Measurements from ENCODE around the gene KRT83.

DNA sequence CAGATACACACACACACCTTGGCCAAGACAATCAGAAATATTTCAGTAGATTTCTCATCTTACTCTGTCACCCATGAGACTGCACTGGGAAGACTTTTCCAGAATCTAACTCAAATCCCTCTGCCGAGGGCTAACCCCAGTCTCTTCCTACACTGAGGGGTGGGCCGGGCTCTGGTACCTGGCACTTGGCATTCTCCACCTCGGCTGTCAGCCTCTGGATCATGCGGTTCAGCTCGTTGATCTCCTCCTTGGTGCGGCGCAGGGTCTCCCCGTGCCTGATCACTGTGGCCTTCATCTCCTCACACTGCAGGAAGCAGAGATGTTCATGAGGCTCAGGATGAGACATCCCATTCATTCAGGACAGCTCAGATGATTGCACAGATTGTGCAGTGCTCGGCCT, 4.9 kb downstream of the KRT83 start:
- TF ChIP-seq, protein P1, sequence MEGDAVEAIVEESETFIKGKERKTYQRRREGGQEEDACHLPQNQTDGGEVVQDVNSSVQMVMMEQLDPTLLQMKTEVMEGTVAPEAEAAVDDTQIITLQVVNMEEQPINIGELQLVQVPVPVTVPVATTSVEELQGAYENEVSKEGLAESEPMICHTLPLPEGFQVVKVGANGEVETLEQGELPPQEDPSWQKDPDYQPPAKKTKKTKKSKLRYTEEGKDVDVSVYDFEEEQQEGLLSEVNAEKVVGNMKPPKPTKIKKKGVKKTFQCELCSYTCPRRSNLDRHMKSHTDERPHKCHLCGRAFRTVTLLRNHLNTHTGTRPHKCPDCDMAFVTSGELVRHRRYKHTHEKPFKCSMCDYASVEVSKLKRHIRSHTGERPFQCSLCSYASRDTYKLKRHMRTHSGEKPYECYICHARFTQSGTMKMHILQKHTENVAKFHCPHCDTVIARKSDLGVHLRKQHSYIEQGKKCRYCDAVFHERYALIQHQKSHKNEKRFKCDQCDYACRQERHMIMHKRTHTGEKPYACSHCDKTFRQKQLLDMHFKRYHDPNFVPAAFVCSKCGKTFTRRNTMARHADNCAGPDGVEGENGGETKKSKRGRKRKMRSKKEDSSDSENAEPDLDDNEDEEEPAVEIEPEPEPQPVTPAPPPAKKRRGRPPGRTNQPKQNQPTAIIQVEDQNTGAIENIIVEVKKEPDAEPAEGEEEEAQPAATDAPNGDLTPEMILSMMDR (IDR thresholded peaks at IDR 0.05; ENCODE audit: insufficient read depth, low read length, poor library complexity, severe bottlenecking) = no peak
- no peak for TF ChIP-seq EZH2phosphoT487 (conservative IDR thresholded peaks at IDR 0.05; ENCODE audit: low read length)
